ENCODE measurements around the gene EGFL7. TPM values are rescaled to one million over a fixed set of nuclear protein-coding genes. Genes with fewer than 3 reads are reported as not detected.

EGFL7 gene
- total RNA-seq, 4 donors from 2014 or later = 119 to 1,791 (median 307) TPM

DNA sequence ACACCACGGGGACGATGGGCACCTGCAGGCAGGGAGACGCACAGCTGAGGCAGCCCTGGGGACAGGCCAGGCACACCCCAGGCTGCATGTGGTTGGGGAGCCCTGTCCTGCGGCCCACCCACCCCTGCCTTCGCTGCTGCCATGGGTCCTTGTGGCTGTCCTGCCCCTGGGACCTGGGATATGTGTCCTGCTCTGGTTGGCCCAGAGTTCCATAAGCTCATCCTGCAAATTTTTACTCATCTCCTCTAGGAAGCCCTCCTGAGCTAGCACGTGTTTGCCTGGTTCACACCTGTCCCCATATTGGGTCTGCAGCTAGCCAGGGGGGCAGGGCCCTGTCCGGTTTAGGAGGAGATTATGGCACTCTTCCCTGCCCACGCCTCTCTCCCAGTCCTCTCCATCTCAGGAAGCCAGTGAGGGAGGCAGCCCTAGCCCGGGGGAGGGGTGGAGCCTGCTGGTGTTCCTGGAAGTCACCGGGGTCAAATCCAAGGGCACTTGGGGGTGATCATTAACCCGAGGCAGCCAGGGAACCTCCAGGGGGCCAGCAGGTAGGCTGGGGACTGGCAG is 12.2 kb downstream of the EGFL7 start:
- Histone ChIP-seq H3K36me3 (no peaks in the 10 kb centered on the region), H3K9me3 (no peaks in the 10 kb centered on the region), H3K27ac (no peak overlapping the region), H3K27me3 (peaks cover 0 to 3% of the 10 kb centered on the region in 2 donors), H3K4me3 (no peak overlapping the region), H3K4me1 (peaks cover 0 to 9% of the 10 kb centered on the region in 2 donors)
- no peak for TF ChIP-seq POLR2A (IDR thresholded peaks at IDR 0.05)
- TF ChIP-seq, protein P1, sequence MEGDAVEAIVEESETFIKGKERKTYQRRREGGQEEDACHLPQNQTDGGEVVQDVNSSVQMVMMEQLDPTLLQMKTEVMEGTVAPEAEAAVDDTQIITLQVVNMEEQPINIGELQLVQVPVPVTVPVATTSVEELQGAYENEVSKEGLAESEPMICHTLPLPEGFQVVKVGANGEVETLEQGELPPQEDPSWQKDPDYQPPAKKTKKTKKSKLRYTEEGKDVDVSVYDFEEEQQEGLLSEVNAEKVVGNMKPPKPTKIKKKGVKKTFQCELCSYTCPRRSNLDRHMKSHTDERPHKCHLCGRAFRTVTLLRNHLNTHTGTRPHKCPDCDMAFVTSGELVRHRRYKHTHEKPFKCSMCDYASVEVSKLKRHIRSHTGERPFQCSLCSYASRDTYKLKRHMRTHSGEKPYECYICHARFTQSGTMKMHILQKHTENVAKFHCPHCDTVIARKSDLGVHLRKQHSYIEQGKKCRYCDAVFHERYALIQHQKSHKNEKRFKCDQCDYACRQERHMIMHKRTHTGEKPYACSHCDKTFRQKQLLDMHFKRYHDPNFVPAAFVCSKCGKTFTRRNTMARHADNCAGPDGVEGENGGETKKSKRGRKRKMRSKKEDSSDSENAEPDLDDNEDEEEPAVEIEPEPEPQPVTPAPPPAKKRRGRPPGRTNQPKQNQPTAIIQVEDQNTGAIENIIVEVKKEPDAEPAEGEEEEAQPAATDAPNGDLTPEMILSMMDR (IDR thresholded peaks at IDR 0.05) = no peak
- peak in 1 of 2 donors; percentile 62 for DNase-seq
- intact Hi-C loops (cut with DNase I; ENCODE audit: low total_unique reads) = no loop called here

DNA sequence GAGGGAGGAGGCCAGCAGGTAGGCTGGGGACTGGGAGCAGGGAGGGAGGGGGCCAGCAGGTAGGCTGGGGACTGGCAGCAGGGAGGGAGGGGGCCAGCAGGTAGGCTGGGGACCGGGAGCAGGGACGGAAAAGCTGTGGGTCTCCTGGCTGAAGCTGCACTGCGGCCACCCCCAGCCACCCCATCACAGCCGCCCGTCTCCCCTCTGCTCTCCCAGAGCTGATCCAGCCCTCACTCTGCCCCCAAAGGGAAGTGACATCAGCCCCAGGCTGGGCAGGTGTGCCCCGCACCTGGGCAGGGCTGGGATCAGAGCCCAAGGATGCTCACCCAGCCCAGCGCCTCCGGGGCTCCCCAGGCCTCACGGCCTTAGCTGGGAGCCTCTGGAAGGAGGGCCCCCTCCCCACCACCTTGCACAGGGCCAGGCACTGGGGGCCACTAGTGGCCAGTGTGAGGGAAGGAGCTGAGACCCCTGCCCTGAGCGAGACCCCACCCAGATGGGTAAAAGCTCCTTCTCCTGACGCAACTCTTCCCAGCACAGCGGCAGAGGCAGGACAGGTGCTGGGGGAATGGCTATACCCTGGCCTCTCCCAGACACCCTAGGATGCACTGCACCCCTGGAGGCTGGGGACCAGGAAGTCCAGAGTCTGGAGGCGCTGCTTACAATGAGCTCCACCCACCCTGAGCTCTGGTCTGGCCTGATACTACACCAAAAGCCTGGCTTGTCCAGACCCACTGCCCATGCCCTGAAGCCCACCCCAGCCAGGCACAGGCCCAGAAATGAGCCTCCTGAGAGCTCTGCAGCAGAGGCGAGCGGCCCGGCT is 13.0 kb downstream of the EGFL7 start:
- Histone ChIP-seq H3K27me3 (no peaks in the 10 kb centered on the region), H3K36me3 (no peaks in the 10 kb centered on the region), H3K27ac (no peak overlapping the region), H3K9me3 (no peaks in the 10 kb centered on the region), H3K4me3 (no peak overlapping the region), H3K4me1 (peaks cover 0 to 7% of the 10 kb centered on the region in 2 donors)
- no peak for TF ChIP-seq POLR2A (IDR thresholded peaks at IDR 0.05)
- TF ChIP-seq, protein P1 (IDR thresholded peaks at IDR 0.05) = no peak
- DNase-seq = no peak
- intact Hi-C loops (cut with DNase I; ENCODE audit: low total_unique reads) = no loop called here

DNA sequence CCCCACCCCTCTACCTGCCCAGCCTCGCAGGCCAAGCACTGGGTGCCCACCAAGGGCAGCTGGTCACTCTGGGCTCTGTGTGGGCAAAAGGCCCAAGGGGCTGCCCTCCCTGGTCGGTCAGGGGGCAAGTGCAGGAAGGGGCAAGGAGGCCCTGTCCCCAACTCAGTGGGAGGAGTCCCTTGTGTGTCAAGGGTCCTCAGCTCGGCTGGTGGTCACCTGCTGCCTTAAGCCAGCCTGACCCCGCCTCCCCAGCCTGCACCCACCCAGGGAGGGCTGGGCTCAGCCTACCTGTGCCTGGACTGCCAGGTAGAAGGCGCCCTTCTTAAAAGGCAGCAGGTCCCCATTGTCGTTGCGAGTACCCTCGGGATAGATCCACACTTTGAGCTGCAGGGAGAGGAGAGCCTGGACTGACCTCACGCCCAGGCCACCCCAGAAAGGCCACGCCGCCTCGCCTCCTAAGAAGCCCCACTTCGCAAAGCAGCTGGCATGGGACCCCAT is 13.6 kb downstream of the EGFL7 start:
- Histone ChIP-seq H3K36me3 (no peaks in the 10 kb centered on the region), H3K27ac (no peak overlapping the region), H3K9me3 (no peaks in the 10 kb centered on the region), H3K4me1 (peaks cover 0 to 4% of the 10 kb centered on the region in 2 donors), H3K4me3 (no peak overlapping the region), H3K27me3 (no peaks in the 10 kb centered on the region)
- intact Hi-C loops (cut with DNase I; ENCODE audit: low total_unique reads) = no loop called here
- DNase-seq = no peak
- TF ChIP-seq, protein P1 (IDR thresholded peaks at IDR 0.05) = no peak
- TF ChIP-seq POLR2A (IDR thresholded peaks at IDR 0.05) = no peak

DNA sequence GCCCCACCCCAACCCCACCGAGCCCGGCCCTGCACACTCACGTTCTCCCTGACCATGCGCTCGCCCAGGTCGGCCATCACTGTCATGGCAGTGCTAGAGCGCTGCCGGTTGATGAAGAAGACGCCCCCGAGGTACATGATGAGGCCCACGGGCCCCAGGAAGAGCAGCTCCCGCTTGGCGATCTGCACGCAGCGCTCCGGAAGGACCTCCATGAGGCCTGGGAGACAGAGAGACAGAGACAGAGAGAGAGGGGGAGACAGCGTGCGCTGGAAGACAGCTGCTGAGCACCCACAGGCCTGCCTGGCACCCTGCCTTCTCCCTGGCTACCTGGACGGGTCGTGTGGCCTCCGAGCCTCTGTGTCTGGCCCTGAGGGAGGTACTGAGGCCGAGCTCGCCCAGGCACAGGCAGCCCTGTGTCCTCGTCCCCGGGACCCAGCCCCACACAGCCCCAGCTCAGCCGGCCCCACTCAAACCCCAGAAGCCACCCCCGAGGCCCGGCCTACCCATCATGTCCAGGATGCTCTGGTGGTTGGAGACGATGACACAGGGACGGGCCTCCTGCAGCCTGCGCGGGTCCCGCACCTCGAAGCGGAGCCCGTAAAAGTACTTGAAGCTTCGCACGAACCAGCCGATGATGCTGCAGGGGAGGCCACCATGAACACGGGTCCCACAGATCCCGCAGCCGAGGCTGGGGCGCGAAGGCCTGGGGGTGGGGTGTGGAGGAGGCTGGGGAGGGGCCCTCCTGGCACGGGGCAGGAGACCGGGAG is 14.4 kb downstream of the EGFL7 start:
- DNase-seq = no peak
- Histone ChIP-seq H3K4me3 (no peak overlapping the region), H3K36me3 (no peaks in the 10 kb centered on the region), H3K27me3 (no peaks in the 10 kb centered on the region), H3K27ac (no peak overlapping the region), H3K4me1 (no peaks in the 10 kb centered on the region), H3K9me3 (no peaks in the 10 kb centered on the region)
- TF ChIP-seq POLR2A (IDR thresholded peaks at IDR 0.05) = no peak
- TF ChIP-seq, protein P1 (IDR thresholded peaks at IDR 0.05) = no peak
- intact Hi-C loops (cut with DNase I; ENCODE audit: low total_unique reads) = no loop called here

All from uterus (tissue), 4 donors.